Rectal smooth muscle tissue (tissue), 1 donor: ENCODE measurements around the gene SPSB2.

ENCODE experiments used
- H3K27ac ChIP-seq: one replicate; pipeline ENCODE4 v1.7.0; 2013; ENCODE audit warnings: low read depth, low read length, inconsistent platforms
- H3K27me3 ChIP-seq: one replicate; pipeline ENCODE4 v1.7.0; 2013; ENCODE audit warnings: low read length; ENCODE audit not compliant: control insufficient read depth, insufficient read depth
- H3K36me3 ChIP-seq: one replicate; pipeline ENCODE4 v1.7.0; 2013; ENCODE audit warnings: low read length; ENCODE audit not compliant: control insufficient read depth, insufficient read depth
- H3K4me1 ChIP-seq: one replicate; pipeline ENCODE4 v1.7.0; 2013; ENCODE audit warnings: low read length; ENCODE audit not compliant: control insufficient read depth, insufficient read depth
- H3K4me3 ChIP-seq: one replicate; pipeline ENCODE4 v1.7.0; 2013; ENCODE audit warnings: low read length
- H3K9ac ChIP-seq: one replicate; pipeline ENCODE4 v1.7.0; 2013; ENCODE audit warnings: low read length

Gene SPSB2

GRCh38 chr12:6837370-6838060, 35.6 kb downstream of the SPSB2 start:
- Histone ChIP-seq H3K4me3 (no peak overlapping the region), H3K27me3 (no peaks in the 10 kb centered on the region), H3K9ac (no peak overlapping the region), H3K27ac (no peak overlapping the region), H3K36me3 (peaks cover 7% of the 10 kb centered on the region), H3K4me1 (no peaks in the 10 kb centered on the region)

DNA sequence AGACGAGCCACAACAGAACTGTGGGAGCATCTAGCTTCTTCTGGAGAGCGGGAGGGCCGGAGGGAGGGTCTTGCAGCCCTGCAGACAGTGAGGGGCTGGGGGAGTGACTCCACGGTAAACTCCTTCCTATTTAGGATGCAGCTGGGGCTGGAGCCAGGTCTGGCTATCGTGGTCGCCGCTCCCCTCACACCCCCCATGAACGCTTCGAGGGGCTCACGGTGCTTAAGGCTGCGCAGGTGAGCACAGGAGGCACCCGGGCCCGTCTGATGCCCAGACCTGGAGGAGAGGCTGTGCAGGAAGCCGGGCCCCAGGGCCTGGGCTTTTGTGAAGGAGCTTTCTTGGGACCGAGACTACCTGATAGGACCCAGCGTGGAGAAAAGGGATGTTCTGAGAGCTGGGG, 36.3 kb downstream of the SPSB2 start:
- H3K36me3 ChIP-seq: peaks cover 7% of the 10 kb centered on the region

GRCh38 chr12:6834873-6835272, 38.2 kb downstream of the SPSB2 start:
- Histone ChIP-seq H3K4me3 (no peak overlapping the region), H3K27ac (no peak overlapping the region), H3K4me1 (no peaks in the 10 kb centered on the region), H3K36me3 (peaks cover 7% of the 10 kb centered on the region), H3K27me3 (no peaks in the 10 kb centered on the region), H3K9ac (no peak overlapping the region)

More for the DNA sequence above, 36.3 kb downstream of the SPSB2 start:
- Histone ChIP-seq H3K27me3 (no peaks in the 10 kb centered on the region), H3K4me3 (no peak overlapping the region), H3K4me1 (no peaks in the 10 kb centered on the region), H3K27ac (no peak overlapping the region), H3K9ac (no peak overlapping the region)

DNA sequence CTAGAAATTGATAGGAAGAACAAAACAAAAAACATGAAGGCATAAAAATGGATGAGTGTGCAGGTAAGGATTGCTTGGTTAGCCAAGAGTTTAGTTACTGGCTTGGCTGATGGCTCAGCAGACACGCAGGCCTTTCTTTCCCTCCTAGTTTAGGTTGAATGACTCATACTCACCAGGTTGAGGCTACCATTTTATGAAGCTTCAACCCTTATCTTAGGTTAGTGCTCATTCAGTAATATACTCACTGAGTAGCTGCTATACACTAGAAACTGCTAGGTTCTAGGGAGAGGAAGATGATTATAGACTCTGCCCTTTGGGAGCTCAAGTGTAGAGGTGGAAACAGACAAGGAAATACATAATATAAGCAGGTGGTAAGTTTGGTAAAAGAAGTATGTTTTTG, 38.8 kb downstream of the SPSB2 start:
- Histone ChIP-seq H3K9ac (no peak overlapping the region), H3K27ac (no peak overlapping the region), H3K4me3 (no peak overlapping the region), H3K36me3 (peaks cover 7% of the 10 kb centered on the region), H3K4me1 (no peaks in the 10 kb centered on the region), H3K27me3 (no peaks in the 10 kb centered on the region)

DNA sequence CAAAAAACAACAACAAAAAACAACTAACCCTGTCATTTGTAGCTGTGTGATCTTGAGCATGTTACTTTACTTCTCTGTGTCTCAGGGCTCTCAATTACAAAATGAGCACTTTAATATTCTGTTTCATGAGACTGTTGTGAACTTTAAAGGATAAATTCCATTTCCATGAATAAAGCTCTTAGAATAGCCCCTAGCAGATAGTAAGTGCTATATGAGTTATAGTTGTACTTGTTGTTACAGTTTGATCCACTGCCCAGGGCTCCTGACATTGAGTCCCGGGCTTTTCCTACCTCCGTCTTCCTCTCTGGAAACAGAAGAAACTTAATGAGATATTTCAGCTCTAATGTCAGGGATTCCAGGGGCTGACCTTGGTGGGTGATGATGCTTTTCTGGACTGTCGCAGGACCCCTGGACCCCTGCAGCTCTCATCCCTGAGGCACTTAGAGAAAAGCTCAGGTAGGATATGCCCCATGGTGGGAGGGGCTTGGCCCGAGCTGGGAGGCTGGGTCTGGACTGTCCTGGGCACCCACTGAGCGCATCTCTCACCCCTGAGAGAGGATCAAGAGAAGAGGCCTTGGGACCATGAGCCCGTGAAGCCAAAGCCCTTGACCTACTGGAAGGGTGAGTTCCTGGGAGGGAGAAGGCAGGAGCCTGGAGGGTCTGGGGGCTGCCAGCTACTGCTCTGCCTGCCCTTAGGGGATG, 39.8 kb downstream of the SPSB2 start:
- H3K27me3 ChIP-seq: no peaks in the 10 kb centered on the region
- peaks cover 7% of the 10 kb centered on the region for H3K36me3 ChIP-seq
- no peaks in the 10 kb centered on the region for H3K4me1 ChIP-seq
- H3K27ac ChIP-seq: no peak overlapping the region
- H3K4me3 ChIP-seq: no peak overlapping the region
- H3K9ac ChIP-seq: no peak overlapping the region

GRCh38 chr12:6832125-6832524, 41.0 kb downstream of the SPSB2 start:
- Histone ChIP-seq H3K9ac (no peak overlapping the region), H3K4me1 (peaks cover 4% of the 10 kb centered on the region), H3K27ac (no peak overlapping the region), H3K36me3 (peaks cover 2% of the 10 kb centered on the region), H3K4me3 (no peak overlapping the region), H3K27me3 (no peaks in the 10 kb centered on the region)

DNA sequence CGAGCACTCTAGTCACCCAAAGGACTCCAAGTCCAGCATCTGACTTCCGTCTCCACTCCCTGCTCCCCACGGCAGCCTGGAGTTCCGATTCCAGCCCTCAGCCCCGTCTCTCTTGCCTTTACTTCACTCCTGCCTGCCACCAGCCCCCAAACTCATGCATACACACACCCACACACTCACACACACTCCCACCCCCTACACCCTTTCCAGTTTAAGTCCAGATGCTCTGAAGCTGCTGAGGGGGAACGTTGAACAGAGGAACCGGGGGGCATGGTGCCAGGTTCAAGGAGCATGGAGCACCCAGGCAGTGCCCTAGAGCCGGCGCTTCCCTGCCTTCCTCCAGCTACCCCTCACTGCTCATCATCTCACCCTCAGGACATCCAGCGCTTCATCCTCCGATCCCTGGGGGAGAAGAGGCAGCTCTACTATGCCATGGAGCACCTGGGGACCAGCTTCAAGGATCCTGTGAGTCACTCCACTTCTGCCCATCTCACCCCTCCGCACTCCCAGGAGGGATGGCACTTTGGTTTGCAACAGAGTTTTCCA, 41.6 kb downstream of the SPSB2 start:
- no peaks in the 10 kb centered on the region for H3K27me3 ChIP-seq
- peaks cover 7% of the 10 kb centered on the region for H3K4me1 ChIP-seq
- H3K27ac ChIP-seq: no peak overlapping the region
- no peak overlapping the region for H3K4me3 ChIP-seq
- H3K36me3 ChIP-seq: peaks cover under 1% of the 10 kb centered on the region
- no peak overlapping the region for H3K9ac ChIP-seq

GRCh38 chr12:6830999-6831398, 42.1 kb downstream of the SPSB2 start:
- Histone ChIP-seq H3K27me3 (no peaks in the 10 kb centered on the region), H3K4me1 (peaks cover 7% of the 10 kb centered on the region), H3K4me3 (no peak overlapping the region), H3K9ac (no peak overlapping the region), H3K36me3 (no peaks in the 10 kb centered on the region), H3K27ac (no peak overlapping the region)

- no peak overlapping the region for H3K4me3 ChIP-seq
- H3K9ac ChIP-seq: no peak overlapping the region
- no peak overlapping the region for H3K27ac ChIP-seq
These were observed 42.7 kb downstream of the SPSB2 start for GRCh38 chr12:6830286-6830890.

GRCh38 chr12:6829536-6830220, 43.4 kb downstream of the SPSB2 start:
- peak overlapping the region; percentile 82 for H3K27ac ChIP-seq
- peak overlapping the region; percentile 87 for H3K4me3 ChIP-seq
- H3K36me3 ChIP-seq: no peaks in the 10 kb centered on the region
- no peak overlapping the region for H3K9ac ChIP-seq
- H3K27me3 ChIP-seq: peaks cover 3% of the 10 kb centered on the region
- peaks cover 15% of the 10 kb centered on the region for H3K4me1 ChIP-seq

More at GRCh38 chr12:6830286-6830890, 42.7 kb downstream of the SPSB2 start:
- Histone ChIP-seq H3K36me3 (no peaks in the 10 kb centered on the region), H3K27me3 (no peaks in the 10 kb centered on the region), H3K4me1 (peaks cover 8% of the 10 kb centered on the region)

DNA sequence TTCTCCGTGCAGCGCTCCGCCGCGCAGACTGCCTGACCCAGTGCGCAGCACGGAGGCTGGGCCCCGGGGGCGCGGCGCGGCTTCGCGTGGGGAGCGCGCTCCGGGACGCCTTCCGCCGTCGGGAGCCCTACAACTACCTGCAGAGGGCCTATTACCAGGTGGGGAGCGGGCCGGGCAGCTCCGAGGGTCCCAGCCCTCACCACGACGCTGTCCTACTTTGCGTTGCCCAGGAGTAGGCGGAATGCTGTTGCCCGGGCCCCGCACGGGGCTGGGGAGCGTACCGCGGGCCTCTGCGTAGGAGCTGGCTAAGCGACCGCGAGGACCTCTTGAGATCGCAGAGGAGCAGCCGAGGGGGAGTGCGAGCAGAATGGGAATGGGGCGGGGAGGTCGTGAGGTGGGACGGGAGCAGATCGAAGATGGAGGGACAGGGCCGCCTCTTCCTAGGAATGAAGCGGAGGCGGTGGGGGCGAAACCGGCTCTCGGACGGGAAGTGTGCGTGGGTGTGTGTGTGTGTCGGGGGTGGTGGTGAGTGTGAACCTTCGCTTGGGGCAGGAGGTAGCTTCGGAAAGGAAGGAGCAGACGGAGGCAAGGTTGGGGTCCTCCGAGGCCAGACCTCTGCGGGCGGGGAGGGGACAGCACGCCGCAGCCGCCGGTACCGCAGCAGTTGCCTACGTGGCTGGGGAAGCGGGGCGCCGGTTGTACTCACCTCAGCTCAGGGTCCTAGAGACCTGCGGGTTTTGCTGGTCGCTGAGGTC, 44.1 kb downstream of the SPSB2 start:
- Histone ChIP-seq H3K4me3 (peak overlapping the region; percentile 87), H3K4me1 (peaks cover 15% of the 10 kb centered on the region), H3K9ac (peak overlapping the region; percentile 85), H3K27me3 (peaks cover 3% of the 10 kb centered on the region), H3K36me3 (no peaks in the 10 kb centered on the region), H3K27ac (peak overlapping the region; percentile 82)
